ENCODE measurements around the gene TFDP2.

DNA sequence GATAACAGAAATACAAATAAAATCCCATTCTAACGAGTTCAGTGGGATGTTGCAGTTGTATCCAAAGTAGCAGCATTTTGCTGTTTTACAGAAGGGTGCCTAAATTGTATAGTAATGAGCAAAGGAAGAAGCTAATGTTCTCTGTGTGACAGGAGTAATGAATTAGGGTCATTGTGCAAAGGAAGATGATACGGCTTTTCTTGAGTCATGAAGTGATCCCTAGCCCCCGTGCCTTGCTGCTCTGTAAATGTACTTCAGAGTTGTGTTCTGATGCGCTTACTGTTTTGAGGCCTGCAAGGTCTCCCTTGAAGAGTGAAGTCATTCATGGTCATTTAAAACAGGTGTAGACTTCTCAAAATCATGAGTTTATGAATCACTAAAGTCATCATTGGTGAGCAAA is 235.0 kb downstream of the TFDP2 start:
- TF ChIP-seq EZH2phosphoT487 (IDR thresholded peaks at IDR 0.05; ENCODE audit: insufficient read depth, low read depth) (no peak), EZH2 (IDR thresholded peaks at IDR 0.05; ENCODE audit: insufficient read depth, poor library complexity, severe bottlenecking) (no peak)

Data from GM23248 (cell line).